NCI-H1105 treated with DMSO at 0.1 percent for 48 hours (cell line): Measurements from ENCODE around the gene IFNGR1.

Experiments
- DNase-seq: peaks from one replicate; lab custom pipeline; 2025; lab: John Stamatoyannopoulos, UW

Gene IFNGR1

GRCh38 chr6:137175868-137176245 lies 43.3 kb downstream of the IFNGR1 start:
- no peak for DNase-seq

GRCh38 chr6:137175157-137175867 lies 43.9 kb downstream of the IFNGR1 start:
- DNase-seq: no peak

- no peak for DNase-seq
These were observed 45.7 kb downstream of the IFNGR1 start, which contains the start of gene IL22RA2 for GRCh38 chr6:137173501-137173900. Gene IL22RA2, minus strand, starts transcription at chr6:137173644. Its CDS starts 11,895 bp downstream, at chr6:137161749.

GRCh38 chr6:137172734-137173431 lies 46.3 kb downstream of the IFNGR1 start:
- no peak for DNase-seq

- DNase-seq: no peak
These were observed 47.1 kb downstream of the IFNGR1 start for GRCh38 chr6:137171824-137172733.

- no peak for DNase-seq
These were observed 48.2 kb downstream of the IFNGR1 start for GRCh38 chr6:137171053-137171374.

- DNase-seq: no peak
These were observed 48.7 kb downstream of the IFNGR1 start for GRCh38 chr6:137170266-137171052.

- no peak for DNase-seq
These were observed 51.3 kb downstream of the IFNGR1 start for GRCh38 chr6:137167702-137168377.

GRCh38 chr6:137166247-137167098 lies 52.7 kb downstream of the IFNGR1 start:
- no peak for DNase-seq

- DNase-seq: no peak
These were observed 53.6 kb downstream of the IFNGR1 start for GRCh38 chr6:137165375-137166246.

GRCh38 chr6:137163732-137164318 lies 55.4 kb downstream of the IFNGR1 start:
- DNase-seq: no peak

GRCh38 chr6:137162692-137163306 lies 56.4 kb downstream of the IFNGR1 start:
- DNase-seq: no peak

GRCh38 chr6:137161949-137162348 lies 57.2 kb downstream of the IFNGR1 start:
- no peak for DNase-seq

GRCh38 chr6:137160763-137161162 lies 58.4 kb downstream of the IFNGR1 start:
- DNase-seq: no peak

GRCh38 chr6:137159912-137160311 lies 59.3 kb downstream of the IFNGR1 start:
- no peak for DNase-seq

- peak; percentile 90 for DNase-seq
These were observed 61.6 kb downstream of the IFNGR1 start for GRCh38 chr6:137157601-137158000.

GRCh38 chr6:137156650-137157049 lies 62.5 kb downstream of the IFNGR1 start:
- no peak for DNase-seq

- DNase-seq: no peak
These were observed 63.4 kb downstream of the IFNGR1 start for GRCh38 chr6:137155830-137156229.
